ENCODE results near the gene TRRAP.
A peak's percentile ranks its signal among the peaks of the same experiment; 100 is the strongest.

Gene TRRAP

GRCh38 chr7:98903246-98903645 is 24.9 kb downstream of the TRRAP start:
- DNase-seq, result no peak

GRCh38 chr7:98907570-98907969 is 29.2 kb downstream of the TRRAP start:
- no peak for DNase-seq

- DNase-seq, result no peak
Measured at GRCh38 chr7:98908585-98908984, 30.3 kb downstream of the TRRAP start.

- DNase-seq, result no peak
Measured at GRCh38 chr7:98909487-98909886, 31.2 kb downstream of the TRRAP start.

GRCh38 chr7:98910427-98910826 is 32.1 kb downstream of the TRRAP start:
- no peak for DNase-seq

- no peak for DNase-seq
Measured at GRCh38 chr7:98911916-98912315, 33.6 kb downstream of the TRRAP start.

GRCh38 chr7:98913026-98913425 is 34.7 kb downstream of the TRRAP start:
- DNase-seq, result no peak

GRCh38 chr7:98913612-98914011 is 35.3 kb downstream of the TRRAP start:
- no peak for DNase-seq

GRCh38 chr7:98917331-98917730 is 39.0 kb downstream of the TRRAP start:
- no peak for DNase-seq

- no peak for DNase-seq
Measured at GRCh38 chr7:98921608-98922372, 43.5 kb downstream of the TRRAP start.

GRCh38 chr7:98922392-98923187 is 44.3 kb downstream of the TRRAP start:
- no peak for DNase-seq

GRCh38 chr7:98923512-98923911 is 45.2 kb downstream of the TRRAP start:
- DNase-seq, result no peak

- no peak for DNase-seq
Measured at GRCh38 chr7:98927125-98927524, 48.8 kb downstream of the TRRAP start.

- peak in 1 of 2 donors; percentile 21 for DNase-seq
Measured at GRCh38 chr7:98930464-98930863, 52.1 kb downstream of the TRRAP start.

GRCh38 chr7:98930921-98931320 is 52.6 kb downstream of the TRRAP start:
- peak in 1 of 2 donors; percentile 20 for DNase-seq

- DNase-seq, result no peak
Measured at GRCh38 chr7:98933321-98933720, 55.0 kb downstream of the TRRAP start.

GRCh38 chr7:98934267-98934666 is 55.9 kb downstream of the TRRAP start:
- no peak for DNase-seq

- DNase-seq, result no peak
Measured at GRCh38 chr7:98935811-98936210, 57.5 kb downstream of the TRRAP start.

GRCh38 chr7:98943336-98943735 is 65.0 kb downstream of the TRRAP start:
- DNase-seq, result no peak

- DNase-seq, result no peak
Measured at GRCh38 chr7:98944386-98944785, 66.1 kb downstream of the TRRAP start.

GRCh38 chr7:98945852-98946251 is 67.5 kb downstream of the TRRAP start:
- no peak for DNase-seq

GRCh38 chr7:98946389-98946788 is 68.1 kb downstream of the TRRAP start:
- no peak for DNase-seq

GRCh38 chr7:98949336-98950044 is 71.2 kb downstream of the TRRAP start:
- DNase-seq, result no peak

- no peak for DNase-seq
Measured at GRCh38 chr7:98955992-98956391, 77.7 kb downstream of the TRRAP start.

Measured in stimulated activated CD4-positive, alpha-beta T cell treated with anti-CD3 and anti-CD28 coated beads, Interleukin-2, amount 100 ng/mL, for 24 hours (primary cell).